Epithelial cell of esophagus (primary cell): Measurements from ENCODE around the gene TIPRL.
"Not testable (repeated sequence)": the region's sequence is repeated elsewhere in the genome, so short reads cannot be mapped to it uniquely, and the experiment has no call there.

ENCODE experiments used
- DNase-seq: peaks from one replicate; pipeline ENCODE4 v3.0.0; 2010; ENCODE audit warnings: low read depth
- H3K4me3 ChIP-seq: 2 replicates; pipeline ENCODE4 v1.5.1; 2011; ENCODE audit warnings: mild to moderate bottlenecking, low read length, control low read depth
- TF ChIP-seq, protein P1 (sequence below): IDR thresholded peaks from 2 replicates; pipeline ENCODE4 v1.5.1; 2011; ENCODE audit warnings: low read depth, mild to moderate bottlenecking, low read length, control low read depth, inconsistent platforms; ENCODE audit not compliant: insufficient read depth; ENCODE audit errors: missing control alignments

Gene TIPRL

DNA sequence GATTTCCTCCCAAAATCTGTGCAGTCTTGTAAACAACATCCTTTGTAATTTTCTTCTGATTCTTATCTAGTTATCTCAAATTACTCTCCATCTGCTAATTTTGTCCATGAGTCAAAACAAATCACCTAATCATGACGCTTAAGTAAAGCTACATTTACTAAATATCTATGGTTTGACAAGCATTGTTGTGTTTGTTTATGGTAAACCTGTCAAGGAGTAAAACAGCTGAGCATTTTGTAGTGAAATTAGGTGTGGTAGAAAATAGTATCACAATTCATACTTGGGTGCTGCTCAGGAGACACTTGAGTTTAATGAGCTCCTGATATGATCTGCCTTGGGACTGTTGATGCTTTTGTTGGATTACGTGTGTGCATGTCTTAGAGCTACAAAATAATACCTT, 11.6 kb downstream of the TIPRL start:
- TF ChIP-seq, protein P1, sequence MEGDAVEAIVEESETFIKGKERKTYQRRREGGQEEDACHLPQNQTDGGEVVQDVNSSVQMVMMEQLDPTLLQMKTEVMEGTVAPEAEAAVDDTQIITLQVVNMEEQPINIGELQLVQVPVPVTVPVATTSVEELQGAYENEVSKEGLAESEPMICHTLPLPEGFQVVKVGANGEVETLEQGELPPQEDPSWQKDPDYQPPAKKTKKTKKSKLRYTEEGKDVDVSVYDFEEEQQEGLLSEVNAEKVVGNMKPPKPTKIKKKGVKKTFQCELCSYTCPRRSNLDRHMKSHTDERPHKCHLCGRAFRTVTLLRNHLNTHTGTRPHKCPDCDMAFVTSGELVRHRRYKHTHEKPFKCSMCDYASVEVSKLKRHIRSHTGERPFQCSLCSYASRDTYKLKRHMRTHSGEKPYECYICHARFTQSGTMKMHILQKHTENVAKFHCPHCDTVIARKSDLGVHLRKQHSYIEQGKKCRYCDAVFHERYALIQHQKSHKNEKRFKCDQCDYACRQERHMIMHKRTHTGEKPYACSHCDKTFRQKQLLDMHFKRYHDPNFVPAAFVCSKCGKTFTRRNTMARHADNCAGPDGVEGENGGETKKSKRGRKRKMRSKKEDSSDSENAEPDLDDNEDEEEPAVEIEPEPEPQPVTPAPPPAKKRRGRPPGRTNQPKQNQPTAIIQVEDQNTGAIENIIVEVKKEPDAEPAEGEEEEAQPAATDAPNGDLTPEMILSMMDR, result no peak
- DNase-seq, result no peak
- H3K4me3 ChIP-seq, result no peak overlapping the region

- TF ChIP-seq, protein P1, result no peak
- no peak for DNase-seq
- no peak overlapping the region for H3K4me3 ChIP-seq
Measured at GRCh38 chr1:168195199-168196135, 16.7 kb downstream of the TIPRL start.

DNA sequence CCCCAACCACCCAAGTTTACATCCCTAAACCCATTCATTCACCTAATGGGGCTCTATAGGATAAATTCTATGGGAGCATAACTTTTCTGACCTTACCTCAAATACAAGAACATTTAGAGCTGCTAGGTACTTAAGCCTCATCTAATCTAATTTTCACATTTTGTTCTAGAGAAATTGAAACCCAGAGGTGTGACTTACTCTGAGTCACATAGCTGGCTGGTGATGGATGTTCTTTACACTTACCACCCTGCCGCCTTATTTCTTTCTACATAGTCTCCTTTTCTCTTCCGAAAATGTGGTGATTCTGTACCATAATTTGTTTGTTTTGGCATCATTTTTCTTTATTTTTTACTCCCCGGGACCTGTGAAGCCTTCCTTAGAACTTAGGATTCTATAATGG, 20.3 kb downstream of the TIPRL start:
- TF ChIP-seq, protein P1, result no peak
- no peak overlapping the region for H3K4me3 ChIP-seq
- DNase-seq, result no peak

DNA sequence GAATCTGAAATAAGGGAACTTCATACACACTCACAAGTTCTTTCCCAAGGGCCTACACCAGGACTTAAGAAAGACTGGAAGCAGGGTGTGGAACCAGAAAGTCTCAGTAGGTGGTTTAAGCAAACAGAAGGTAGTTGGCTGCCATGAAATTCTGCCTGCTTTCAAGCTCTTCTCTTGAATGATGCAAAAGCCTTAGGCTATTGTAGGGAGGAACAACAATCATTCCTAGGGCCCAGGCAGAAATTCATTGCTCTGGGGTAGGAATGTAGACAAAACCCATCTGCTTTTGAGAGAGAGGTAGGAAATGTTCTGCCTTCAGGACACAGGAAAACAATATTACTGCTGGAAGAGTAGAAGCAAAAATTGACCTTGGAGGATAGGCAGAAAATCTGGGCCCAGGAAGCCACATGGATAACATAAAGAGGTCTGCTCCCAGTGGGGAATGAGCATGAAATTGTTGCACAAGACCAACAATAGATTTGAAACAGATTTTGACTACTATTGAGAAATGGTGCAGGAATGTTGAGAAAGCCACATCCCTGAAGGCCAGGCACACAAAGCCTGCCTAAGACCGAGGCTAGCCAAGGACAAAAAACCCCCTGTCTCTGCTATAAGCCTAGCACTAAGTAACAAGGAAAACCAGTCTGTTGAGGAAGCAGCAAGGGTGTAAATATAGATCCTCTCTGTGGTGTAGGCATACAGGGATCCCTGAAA, 24.3 kb downstream of the TIPRL start:
- TF ChIP-seq, protein P1, result no peak
- peak; percentile 67 for DNase-seq
- H3K4me3 ChIP-seq, result no peak overlapping the region

- TF ChIP-seq, protein P1, result no peak
- no peak overlapping the region for H3K4me3 ChIP-seq
- no peak for DNase-seq
Measured at GRCh38 chr1:168206111-168206510, 27.3 kb downstream of the TIPRL start.

DNA sequence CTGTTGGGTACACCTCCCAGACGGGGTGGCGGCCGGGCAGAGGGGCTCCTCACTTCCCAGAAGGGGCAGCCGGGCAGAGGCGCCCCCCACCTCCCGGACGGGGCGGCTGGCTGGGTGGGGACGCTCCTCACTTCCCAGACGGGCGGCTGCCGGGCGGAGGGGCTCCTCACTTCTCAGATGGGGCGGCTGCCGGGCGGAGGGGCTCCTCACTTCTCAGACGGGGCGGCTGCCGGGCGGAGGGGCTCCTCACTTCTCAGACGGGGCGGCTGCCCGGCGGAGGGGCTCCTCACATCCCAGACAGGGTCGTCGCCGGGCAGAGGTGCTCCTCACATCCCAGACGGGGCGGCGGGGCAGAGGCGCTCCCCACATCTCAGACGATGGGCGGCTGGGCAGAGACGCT, 28.9 kb downstream of the TIPRL start:
- not testable (repeated sequence) for H3K4me3 ChIP-seq, DNase-seq

GRCh38 chr1:168210312-168210711, 31.6 kb downstream of the TIPRL start:
- no peak overlapping the region for H3K4me3 ChIP-seq
- no peak for DNase-seq
- TF ChIP-seq, protein P1, result no peak
